Activated CD4-positive, CD25-positive, alpha-beta regulatory T cell treated with anti-CD3 and anti-CD28 coated beads, Interleukin-2, amount 50 U/mL, for 24 hours (primary cell): ENCODE measurements around the gene MORN1.

Source experiments
- ATAC-seq, 2 donors: fragments of 150-1000 bp; cut with Tn5 transposase; one replicate each; pipeline ENCODE4 v1.10.0; 2021; ENCODE audit warnings: mild to moderate bottlenecking in 1 of 2, moderate library complexity in 1 of 2

The MORN1 gene

DNA sequence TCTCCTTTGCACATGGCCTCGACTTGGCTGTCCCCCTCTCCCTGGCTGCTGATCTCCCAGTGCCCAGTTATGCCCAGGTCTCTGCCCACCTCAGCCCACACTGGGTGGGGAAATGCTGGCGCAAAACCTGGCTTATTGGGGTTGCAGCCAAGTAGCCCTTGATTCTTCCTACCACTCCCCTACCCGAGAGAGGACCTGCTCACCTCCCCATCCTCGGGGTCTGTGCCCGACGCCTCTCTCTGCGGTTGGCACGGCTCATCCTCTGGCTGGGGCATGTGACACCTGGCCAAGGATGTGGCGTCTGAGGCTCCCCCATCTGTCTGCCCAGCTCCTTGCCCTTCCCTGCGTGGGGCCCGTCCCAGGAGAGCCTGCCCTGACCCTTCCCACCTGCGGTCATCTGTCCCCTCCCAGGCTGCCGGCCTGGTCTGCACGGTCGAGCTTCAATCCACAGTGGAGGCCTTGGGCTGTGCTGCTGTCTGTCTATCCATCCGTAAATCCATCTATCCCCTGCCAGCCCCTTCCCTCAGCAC is 27.5 kb upstream of the MORN1 start:
- ATAC-seq, result no peak

GRCh38 chr1:2417833-2418225 is 26.5 kb upstream of the MORN1 start:
- ATAC-seq, result no peak

DNA sequence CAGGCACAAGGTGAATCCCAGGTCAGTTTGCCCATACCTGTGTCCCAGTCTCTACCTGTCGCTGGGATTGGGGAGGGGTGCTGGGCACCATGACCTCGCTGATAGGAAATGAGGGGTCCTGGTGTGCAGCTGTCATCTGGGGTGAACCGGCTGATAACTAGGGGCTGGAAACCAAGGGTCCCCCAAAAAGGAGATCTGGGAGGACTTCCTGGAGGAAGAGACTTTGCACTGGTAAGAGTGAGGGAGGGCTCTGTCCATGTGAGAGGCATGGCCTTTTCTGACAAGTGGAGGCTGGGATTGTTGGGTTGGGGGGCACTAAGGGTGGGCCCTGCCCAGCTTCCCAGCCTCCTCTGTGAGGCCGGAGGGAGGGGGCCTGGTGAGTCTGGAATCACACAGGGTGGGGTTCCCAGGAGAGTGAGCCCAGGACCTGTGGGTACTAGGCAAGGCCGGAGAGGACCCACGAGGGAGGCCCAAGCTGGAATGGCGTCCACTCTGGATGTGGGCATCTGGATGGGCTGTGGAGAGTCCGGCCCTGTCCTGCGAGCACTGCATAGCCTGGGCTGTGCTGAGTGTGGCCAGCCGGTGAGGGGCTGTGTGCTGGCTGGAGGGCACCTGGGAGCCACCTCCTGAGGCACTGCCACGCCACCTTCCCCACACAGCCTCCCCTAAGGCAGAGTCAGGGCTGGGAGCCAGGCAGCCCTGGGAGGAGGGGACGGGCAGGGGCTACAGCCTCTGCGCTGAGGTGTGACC is 25.9 kb upstream of the MORN1 start:
- no peak for ATAC-seq

DNA sequence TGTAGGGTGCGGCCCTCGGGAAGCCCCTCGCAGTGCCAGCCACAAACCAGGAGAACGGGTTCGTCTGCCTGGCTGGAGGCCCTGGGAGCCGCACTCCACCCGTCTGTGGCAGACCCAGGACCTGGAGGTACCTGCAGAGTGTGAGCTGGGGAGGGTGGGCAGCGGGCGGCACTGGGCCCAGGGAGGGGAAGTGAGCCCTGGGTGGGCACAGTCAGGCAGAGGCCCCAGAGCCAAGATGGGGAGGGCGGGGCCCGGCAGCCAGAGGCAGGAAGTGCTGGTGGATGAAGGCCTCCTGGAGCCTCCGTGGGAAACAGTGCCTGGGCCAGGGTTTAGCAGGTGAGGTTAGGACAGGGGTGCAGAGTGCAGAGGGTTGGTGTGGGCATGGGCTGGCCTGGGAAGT is 25.0 kb upstream of the MORN1 start:
- ATAC-seq, result no peak

DNA sequence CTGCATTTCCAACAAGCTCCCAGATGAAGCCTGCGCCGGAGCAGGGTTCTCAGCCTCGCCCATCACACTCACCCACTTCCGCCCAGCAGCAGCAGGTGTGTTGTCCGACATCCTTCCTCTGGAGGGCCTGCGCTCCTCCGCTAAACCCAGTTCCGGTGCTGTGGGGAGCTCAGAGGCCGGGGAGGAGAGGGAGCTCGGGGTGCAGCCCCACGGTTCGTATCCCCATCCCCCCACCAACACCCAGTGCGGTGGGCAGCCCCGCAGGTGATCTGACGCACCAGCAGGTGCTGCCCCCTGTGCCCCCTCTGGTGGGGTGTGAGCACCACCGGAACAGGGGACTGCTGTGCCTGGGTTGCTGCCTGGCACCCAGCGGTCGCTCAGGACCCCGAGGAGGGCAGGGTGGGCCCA is 24.5 kb upstream of the MORN1 start:
- ATAC-seq, result peak in 1 of 2 donors; percentile 15

- ATAC-seq, result no peak
Observed at GRCh38 chr1:2415337-2415736, 24.0 kb upstream of the MORN1 start.

GRCh38 chr1:2414297-2414958 is 23.1 kb upstream of the MORN1 start:
- peak in 1 of 2 donors; percentile 25 for ATAC-seq

DNA sequence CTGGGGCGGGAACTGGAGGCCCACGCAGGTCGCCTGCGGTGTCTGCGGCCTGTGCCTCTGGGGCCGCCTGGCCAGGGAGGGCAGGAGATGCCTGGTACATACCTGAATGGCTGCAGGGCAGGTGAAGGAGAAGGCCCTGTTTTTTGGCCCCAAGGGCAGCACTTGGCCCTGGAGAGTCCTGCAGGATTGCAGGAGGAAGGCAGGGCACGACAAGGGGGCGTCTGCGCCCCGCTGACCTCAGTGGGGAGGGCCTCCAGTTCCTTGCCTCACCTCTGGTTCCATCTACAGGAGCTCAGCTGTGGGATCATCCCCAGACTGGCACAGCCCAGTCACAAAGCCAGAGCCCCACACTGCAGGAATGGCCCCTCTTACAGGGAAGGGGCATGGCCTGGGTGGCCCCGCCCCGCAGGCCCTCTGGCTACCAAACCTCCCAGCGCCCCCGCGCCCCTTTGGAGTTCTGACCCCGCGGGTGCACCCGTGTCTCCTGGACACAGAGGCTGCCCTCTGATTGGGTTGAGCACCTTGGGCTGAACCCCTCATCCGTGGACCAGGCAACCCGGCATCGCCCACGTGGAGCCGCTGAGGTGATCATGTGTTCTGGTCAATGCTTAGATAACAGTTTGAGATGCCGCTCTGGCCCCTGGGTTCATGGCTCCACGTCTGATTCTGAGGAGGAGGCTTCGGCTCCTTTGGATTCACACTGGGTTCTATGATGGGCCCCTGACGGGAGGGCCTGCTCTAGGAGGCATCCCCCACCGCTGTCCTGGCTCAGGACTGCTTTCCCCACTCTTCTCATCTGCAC is 22.3 kb upstream of the MORN1 start:
- ATAC-seq, result no peak

GRCh38 chr1:2412773-2413494 is 21.6 kb upstream of the MORN1 start:
- ATAC-seq, result peak; percentile 30 to 34

DNA sequence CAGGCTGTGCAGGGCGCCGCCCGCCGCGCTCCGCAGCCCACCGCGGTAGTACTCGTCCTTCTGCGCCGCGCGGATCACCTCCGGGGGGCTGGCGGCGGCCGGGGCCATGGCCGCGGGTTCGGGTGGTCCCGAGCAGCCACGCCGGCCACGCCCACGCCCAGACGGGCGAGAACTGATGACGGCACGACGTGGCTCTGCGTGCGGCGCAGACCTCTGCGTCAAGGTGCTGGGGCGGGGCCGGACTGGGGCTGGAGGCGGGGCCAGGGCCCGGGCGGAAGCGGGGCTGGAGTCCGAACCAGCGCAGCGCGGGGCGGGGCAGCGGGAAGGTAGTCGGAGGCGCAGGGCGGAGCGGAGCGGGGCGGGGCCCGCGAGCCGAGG is 21.0 kb upstream of the MORN1 start, which contains the start of gene PEX10:
Gene PEX10, minus strand, starts transcription at position 170 of the 378 bp plus-strand sequence. Its CDS starts 62 bp downstream, at position 108.
- ATAC-seq, result peak; percentile 89 to 93

DNA sequence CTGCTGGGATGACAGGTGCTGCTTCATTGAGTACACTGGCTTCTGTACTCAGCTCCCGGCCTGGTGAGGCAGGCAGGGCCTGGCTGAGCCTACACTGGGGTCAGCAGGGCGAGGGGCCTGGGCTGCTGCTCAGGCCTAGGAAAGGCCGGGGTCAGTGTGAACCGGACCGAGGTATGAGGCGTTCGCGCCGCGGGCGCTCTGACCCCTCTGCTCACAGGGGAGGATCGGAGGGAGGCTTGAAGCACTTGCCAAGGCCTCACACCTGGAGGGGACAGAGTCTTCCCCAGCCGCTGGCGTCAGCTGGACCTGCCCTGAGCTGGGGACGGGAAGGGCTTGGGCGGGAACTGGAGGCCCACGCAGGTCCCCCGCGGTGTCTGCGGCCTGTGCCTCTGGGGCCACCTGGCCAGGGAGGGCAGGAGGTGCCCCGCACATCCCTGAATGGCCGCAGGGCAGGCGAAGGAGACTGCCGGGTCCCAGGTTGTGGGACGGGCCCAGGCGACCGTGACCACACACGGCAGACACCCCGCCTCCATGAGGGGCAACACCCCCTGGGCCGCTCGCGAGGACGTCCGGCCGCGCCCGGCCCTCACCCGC is 20.5 kb upstream of the MORN1 start:
- ATAC-seq, result peak; percentile 25 to 32

DNA sequence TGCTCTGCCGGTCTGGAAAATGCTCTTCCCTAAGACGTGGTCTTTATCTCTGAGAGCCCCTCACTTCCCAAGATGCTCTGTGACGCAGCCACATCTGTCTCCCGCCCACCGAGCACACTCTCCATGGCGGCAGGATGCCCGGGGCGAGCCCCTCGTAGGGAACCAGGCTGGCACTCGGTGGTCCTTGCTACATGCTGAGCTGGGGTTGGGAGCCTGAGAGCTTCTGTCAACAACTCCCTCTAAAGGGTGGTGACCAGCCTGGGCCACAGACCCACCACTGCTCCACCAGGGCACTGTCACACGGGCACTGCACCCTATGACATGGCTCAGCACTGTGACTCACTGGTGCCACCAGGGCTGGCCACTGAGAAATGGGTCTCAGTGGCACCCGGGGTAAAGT is 18.4 kb upstream of the MORN1 start:
- ATAC-seq, result no peak

DNA sequence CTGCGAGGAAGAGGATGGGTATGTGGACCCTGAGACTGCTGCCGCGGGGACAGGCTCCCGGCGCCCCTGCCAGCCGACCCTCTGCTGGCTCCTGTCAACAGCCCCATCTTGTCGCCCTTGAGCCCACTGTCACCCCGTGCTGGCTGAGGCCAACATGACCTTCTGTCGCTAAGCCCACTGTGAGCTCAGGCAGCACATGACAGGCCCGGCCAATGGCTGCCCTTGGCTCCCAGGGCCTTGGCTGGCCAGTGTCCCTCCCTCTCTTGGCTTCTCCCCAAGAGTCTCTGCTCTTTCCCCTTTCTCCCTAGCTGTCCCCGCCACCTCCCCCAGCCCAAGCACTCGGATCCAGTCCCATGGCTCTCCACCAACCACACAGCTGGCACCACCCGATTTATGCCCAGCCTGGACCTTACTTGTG is 17.5 kb upstream of the MORN1 start:
- ATAC-seq, result no peak

DNA sequence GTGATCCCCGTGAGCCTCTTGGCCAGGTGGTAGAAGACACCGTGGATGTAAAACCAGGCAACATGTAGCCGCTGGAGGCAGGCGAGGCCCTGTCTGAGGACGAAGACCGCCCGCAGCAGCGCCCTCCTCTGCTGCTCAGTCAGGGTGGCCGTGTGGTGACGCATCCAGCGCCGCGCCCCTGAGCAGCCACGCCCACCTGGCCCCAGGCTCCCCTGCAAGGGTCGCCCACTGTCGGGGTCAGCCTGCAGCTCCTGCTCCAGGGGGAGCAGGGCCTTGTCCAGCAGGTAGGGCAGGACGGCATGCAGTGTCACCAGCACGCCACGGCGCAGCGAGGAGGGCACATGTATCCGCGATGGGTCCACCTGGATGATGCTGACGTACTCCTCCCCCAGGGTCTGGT is 17.1 kb upstream of the MORN1 start:
- ATAC-seq, result no peak

DNA sequence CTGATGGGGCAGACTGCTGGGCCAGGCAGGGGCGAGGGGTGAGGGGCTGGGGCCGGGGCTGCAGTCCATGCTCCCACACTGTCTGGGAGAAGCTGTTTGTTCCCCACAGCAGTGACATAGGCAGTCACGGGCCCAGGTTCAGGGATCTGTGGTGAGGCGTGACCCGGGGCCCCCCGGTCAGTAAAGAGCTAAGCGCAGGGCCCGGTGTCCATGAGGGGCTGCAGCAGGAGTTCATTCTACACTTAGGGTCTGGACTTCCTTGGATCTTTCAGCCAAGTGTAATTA is 16.6 kb upstream of the MORN1 start:
- ATAC-seq, result no peak

DNA sequence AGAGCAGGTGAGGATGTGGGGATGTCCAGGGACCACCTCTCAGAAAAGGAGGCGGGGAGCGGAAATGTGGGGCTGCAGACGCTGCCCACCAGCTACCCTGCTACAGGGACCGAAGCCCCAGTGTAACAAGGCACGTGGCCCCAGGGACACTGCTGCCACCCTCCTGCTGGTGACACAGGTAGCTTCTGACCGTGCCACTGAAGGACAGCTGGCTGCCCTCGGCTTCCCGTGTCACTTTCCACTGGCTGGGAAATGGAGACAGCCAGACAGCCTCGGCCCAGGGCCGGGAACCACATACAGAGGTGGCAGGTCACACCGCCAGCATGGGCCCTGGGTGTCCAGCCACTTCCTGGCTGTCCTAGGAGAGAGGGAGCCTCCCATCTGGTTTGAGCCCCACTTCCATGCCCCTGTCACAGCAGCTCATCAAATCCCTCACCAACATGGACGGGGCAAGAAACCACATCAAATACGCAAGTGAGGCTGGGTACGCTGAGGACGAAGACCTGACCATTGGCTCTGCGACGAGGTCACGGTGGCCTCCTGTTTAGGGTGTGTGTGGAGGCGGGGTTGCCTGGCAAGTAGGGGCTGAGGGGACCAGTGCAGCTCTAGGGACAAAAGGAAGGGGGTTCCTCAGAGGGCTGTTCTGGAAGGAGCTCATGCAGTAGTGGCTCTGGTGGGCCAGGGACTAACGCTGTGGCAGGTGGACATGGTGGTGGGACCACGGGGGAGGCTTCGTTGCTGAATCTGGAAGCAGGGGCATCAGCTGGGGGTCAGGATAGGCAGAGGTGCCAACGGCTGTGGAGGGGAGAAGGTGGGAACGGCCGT is 16.0 kb upstream of the MORN1 start:
- no peak for ATAC-seq

DNA sequence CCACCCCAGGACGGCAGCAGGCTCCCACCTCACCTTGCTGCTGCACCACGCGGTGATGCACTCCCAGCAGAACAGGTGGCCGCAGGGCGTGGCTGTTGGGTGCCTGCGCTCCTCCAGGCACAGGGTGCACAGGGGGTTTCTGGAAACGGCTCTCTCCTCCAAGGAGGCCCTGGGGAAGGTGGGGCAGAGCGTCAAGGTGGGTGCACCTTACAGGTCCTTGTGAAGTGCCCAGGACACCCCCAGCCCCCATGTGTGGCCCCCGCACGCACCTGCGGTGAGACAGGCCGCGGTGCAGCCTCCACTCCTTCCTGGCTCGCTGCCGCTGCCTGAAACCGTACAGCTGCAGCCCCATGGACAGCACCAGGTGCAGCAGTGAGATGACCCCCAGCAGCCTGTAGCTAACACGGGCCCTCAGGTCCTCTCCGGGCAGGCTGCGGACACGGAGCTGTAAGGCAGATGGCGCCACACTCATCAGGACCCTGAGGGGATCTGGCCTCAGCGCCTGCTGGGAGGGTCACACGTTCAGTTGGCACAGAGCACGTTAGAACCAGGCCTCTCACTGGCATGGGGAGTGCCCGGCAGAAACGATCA is 15.2 kb upstream of the MORN1 start:
- no peak for ATAC-seq

GRCh38 chr1:2405588-2406295 is 14.4 kb upstream of the MORN1 start:
- ATAC-seq, result no peak

- ATAC-seq, result no peak
Observed at GRCh38 chr1:2404890-2405511, 13.6 kb upstream of the MORN1 start.
